Tibial nerve (tissue), 4 donors: ENCODE data around the gene ETV1. TPM values are rescaled to one million over a fixed set of nuclear protein-coding genes. Genes with fewer than 3 reads are reported as not detected.
A peak's percentile ranks its signal among the peaks of the same experiment; 100 is the strongest.

ENCODE experiments used
- DNase-seq, 2 donors: peaks; one replicate each; pipeline ENCODE4 v3.0.0-alpha.2; 2019; ENCODE audit warnings: low spot score in 2 of 2
- H3K27ac ChIP-seq, 4 donors: fragments of 200-600 bp; sonication (generic) in 3 of 4; one replicate each; pipeline ENCODE4 v1.5.1; 2017 to 2019; ENCODE audit warnings: mild to moderate bottlenecking in 1 of 4
- H3K27me3 ChIP-seq, 2 donors: fragments of 200-600 bp; sonication (generic) in 1 of 2; one replicate each; pipeline versions ENCODE4 v1.5.1 to v1.6.0; 2017 to 2019
- H3K36me3 ChIP-seq, 3 donors: fragments of 200-600 bp; sonication (generic); one replicate each; pipeline ENCODE4 v1.5.1; 2018 to 2019
- H3K4me1 ChIP-seq, 4 donors: fragments of 200-600 bp; sonication (generic) in 3 of 4; one replicate each; pipeline ENCODE4 v1.5.1; 2017 to 2019
- H3K4me3 ChIP-seq, 4 donors: fragments of 200-600 bp; sonication (generic) in 3 of 4; one replicate each; pipeline ENCODE4 v1.5.1; 2017 to 2019; ENCODE audit warnings: mild to moderate bottlenecking in 1 of 4, moderate library complexity in 1 of 4
- H3K9me3 ChIP-seq, 4 donors: fragments of 200-600 bp; sonication (generic) in 3 of 4; one replicate each; pipeline ENCODE4 v1.5.1; 2017 to 2019
- CTCF ChIP-seq, 5 experiments: fragments of 200-600 bp in 3 of 5; fragments of 450-650 bp in 2 of 5; sonication (generic) in 3 of 5; IDR thresholded peaks; one replicate each; pipeline ENCODE4 v1.5.1; 2016 to 2019; ENCODE audit warnings: antibody characterized with exemption in 5 of 5, mild to moderate bottlenecking in 3 of 5, moderate library complexity in 2 of 5
- EP300 ChIP-seq, 2 donors: sonication (generic); formaldehyde crosslinking; IDR thresholded peaks; one replicate each; pipeline ENCODE4 v1.6.1; 2017; ENCODE audit warnings: antibody characterized with exemption in 2 of 2, mild to moderate bottlenecking in 1 of 2
- POLR2A ChIP-seq, 2 donors: fragments of 450-650 bp; IDR thresholded peaks; one replicate each; pipeline ENCODE4 v1.6.1; 2017; ENCODE audit warnings: antibody characterized with exemption in 2 of 2, mild to moderate bottlenecking in 2 of 2, moderate library complexity in 2 of 2
- WGBS, 2 donors: methylation state at CpG; one replicate each; pipeline ENCODE4 v1.1.5; 2018; 5-methylcytosine and 5-hydroxymethylcytosine counted together
- total RNA-seq, 4 donors: library from RNA; depleted of rRNA; stranded (reverse); fragments of >200 nt; gene quantifications; one replicate each; pipeline ENCODE4 v1.1.0, GENCODE V29; 2016

The ETV1 gene
- total RNA-seq, 4 donors from 2014 or later: 8.4 to 13.3 (median 10.5) TPM

GRCh38 chr7:13987395-13987794, 2.1 kb downstream of the ETV1 start:
- Histone ChIP-seq H3K4me1 (peaks cover 0 to 11% (median 0%) of the 10 kb centered on the region in 4 donors), H3K9me3 (no peaks in the 10 kb centered on the region), H3K36me3 (no peaks in the 10 kb centered on the region), H3K4me3 (peak overlapping the region in 1 of 4 donors; percentile 73), H3K27me3 (no peaks in the 10 kb centered on the region), H3K27ac (peak overlapping the region in 1 of 4 donors; percentile 94)
- no peak for DNase-seq
- 51 to 63% methylated on average over 1 of the region's 1 CpG for WGBS, 2 donors
- TF ChIP-seq POLR2A (IDR thresholded peaks at IDR 0.05) (no peak), CTCF (IDR thresholded peaks at IDR 0.05) (no peak), EP300 (IDR thresholded peaks at IDR 0.05) (no peak)

- no peak for DNase-seq
- no peaks in the 10 kb centered on the region for H3K9me3 ChIP-seq
- no peak for TF ChIP-seq CTCF (IDR thresholded peaks at IDR 0.05)
- no peak for TF ChIP-seq EP300 (IDR thresholded peaks at IDR 0.05)
- TF ChIP-seq POLR2A (IDR thresholded peaks at IDR 0.05): no peak
- no peaks in the 10 kb centered on the region for H3K27me3 ChIP-seq
- H3K4me1 ChIP-seq: peaks cover 0 to 9% (median 0%) of the 10 kb centered on the region in 4 donors
- H3K27ac ChIP-seq: peak overlapping the region in 1 of 4 donors; percentile 33
- H3K36me3 ChIP-seq: no peaks in the 10 kb centered on the region
- peak overlapping the region in 1 of 4 donors; percentile 3 for H3K4me3 ChIP-seq
- WGBS, 2 donors: 68 to 89% methylated on average over 2 of the region's 2 CpGs
Measured at GRCh38 chr7:13986208-13986607, 3.3 kb downstream of the ETV1 start.

GRCh38 chr7:13984831-13985685, 4.4 kb downstream of the ETV1 start:
- H3K9me3 ChIP-seq: no peaks in the 10 kb centered on the region
- peak overlapping the region in 1 of 4 donors; percentile 2 for H3K4me3 ChIP-seq
- H3K36me3 ChIP-seq: no peaks in the 10 kb centered on the region
- 74 to 83% methylated on average over 2 of the region's 2 CpGs for WGBS, 2 donors
- DNase-seq: no peak
- peaks cover 0 to 21% (median 0%) of the 10 kb centered on the region in 4 donors for H3K4me1 ChIP-seq
- no peaks in the 10 kb centered on the region for H3K27me3 ChIP-seq
- TF ChIP-seq CTCF (IDR thresholded peaks at IDR 0.05) (no peak), POLR2A (IDR thresholded peaks at IDR 0.05) (no peak), EP300 (IDR thresholded peaks at IDR 0.05) (no peak)
- no peak overlapping the region for H3K27ac ChIP-seq

- Histone ChIP-seq H3K4me3 (no peak overlapping the region), H3K36me3 (no peaks in the 10 kb centered on the region), H3K9me3 (no peaks in the 10 kb centered on the region), H3K27me3 (no peaks in the 10 kb centered on the region), H3K27ac (no peak overlapping the region), H3K4me1 (peaks cover 0 to 31% (median 0%) of the 10 kb centered on the region in 4 donors)
- DNase-seq: no peak
- TF ChIP-seq EP300 (IDR thresholded peaks at IDR 0.05): no peak
- no peak for TF ChIP-seq CTCF (IDR thresholded peaks at IDR 0.05)
- TF ChIP-seq POLR2A (IDR thresholded peaks at IDR 0.05): no peak
- WGBS, 2 donors: 38 to 43% methylated on average over 3 of the region's 3 CpGs
Measured at GRCh38 chr7:13984061-13984460, 5.4 kb downstream of the ETV1 start.

- Histone ChIP-seq H3K27ac (no peak overlapping the region), H3K36me3 (no peaks in the 10 kb centered on the region), H3K9me3 (no peaks in the 10 kb centered on the region), H3K27me3 (no peaks in the 10 kb centered on the region), H3K4me3 (no peak overlapping the region), H3K4me1 (peaks cover 0 to 30% (median 0%) of the 10 kb centered on the region in 4 donors)
- 68 to 72% methylated on average over 4 of the region's 4 CpGs for WGBS, 2 donors
- DNase-seq: no peak
- TF ChIP-seq EP300 (IDR thresholded peaks at IDR 0.05): no peak
- TF ChIP-seq POLR2A (IDR thresholded peaks at IDR 0.05): no peak
- TF ChIP-seq CTCF (IDR thresholded peaks at IDR 0.05): no peak
Measured at GRCh38 chr7:13982940-13983677, 6.4 kb downstream of the ETV1 start.
